Measurements from ENCODE around the gene SMIM28.
A peak's percentile ranks its signal among the peaks of the same experiment; 100 is the strongest.

The SMIM28 gene

DNA sequence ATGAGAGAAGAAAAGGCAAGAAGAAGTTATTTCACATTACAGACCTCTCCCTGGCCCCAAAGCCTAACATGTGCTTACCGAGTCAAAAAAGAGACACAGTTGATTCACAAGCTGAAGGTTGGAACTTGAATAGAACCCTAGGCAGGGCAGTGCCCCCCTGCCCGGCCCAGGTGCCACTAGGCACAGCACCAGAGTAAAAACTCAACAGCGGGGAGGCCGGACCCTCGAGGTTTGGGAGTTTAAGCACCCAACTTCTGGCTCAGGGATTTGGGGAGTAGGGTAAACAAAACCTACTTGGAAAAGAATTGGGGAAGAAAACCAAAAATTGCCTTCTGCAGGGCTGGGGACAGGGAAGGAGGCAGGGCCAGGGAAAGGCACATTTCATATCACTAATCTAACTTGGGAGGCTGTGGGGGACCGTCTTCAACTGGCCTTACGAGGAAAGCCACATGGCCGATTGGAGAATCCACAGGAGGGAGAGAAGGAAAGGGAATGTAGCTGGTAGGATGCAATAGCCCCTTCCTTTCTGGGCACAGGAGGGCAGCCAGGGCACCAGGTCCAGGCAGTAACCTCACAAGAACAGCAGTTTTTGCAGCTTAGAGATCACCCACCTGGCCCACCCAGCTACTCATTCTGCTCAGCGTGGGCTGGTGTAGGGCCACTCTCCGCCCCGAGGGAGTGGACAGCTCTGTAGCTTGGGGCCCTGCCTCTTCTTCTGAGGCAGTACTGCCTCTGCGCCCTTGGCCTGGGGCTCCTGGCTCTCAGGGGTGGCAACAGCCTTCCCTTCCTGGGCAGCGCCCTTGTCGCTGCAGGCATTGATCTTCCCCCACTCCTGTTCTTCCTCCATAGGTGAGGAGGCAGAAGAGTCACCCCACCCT lies 24.5 kb downstream of the SMIM28 start:
- Histone ChIP-seq H3F3A (ENCODE audit: insufficient read depth, low read length) (peaks cover 5% of the 10 kb centered on the region; the same call in 1 of the 2 replicates), H3K9me2 (replicated peaks; ENCODE audit: insufficient read depth, low read length) (no peaks in the 10 kb centered on the region), H3K36me3 (replicated peaks; ENCODE audit: insufficient read depth, low read length) (no peaks in the 10 kb centered on the region), H3K4me1 (ENCODE audit: low read length) (no peaks in the 10 kb centered on the region), H2AFZ (ENCODE audit: low read length) (no peak overlapping the region), H3K9ac (ENCODE audit: low read length) (no peak overlapping the region), H3K4me3 (ENCODE audit: low read length) (no peak overlapping the region), H3K27me3 (replicated peaks; ENCODE audit: insufficient read depth, low read length) (no peaks in the 10 kb centered on the region), H4K20me1 (ENCODE audit: insufficient read depth, low read length) (no peaks in the 10 kb centered on the region), H3K27ac (ENCODE audit: low read length) (no peak overlapping the region), H3K4me2 (ENCODE audit: low read depth, low read length) (no peak overlapping the region), H3K9me3 (replicated peaks; ENCODE audit: insufficient read depth, low read length) (no peaks in the 10 kb centered on the region), H3K79me2 (ENCODE audit: low read length) (no peaks in the 10 kb centered on the region)
- TF ChIP-seq EZH2 (optimal IDR thresholded peaks at IDR 0.05; ENCODE audit: low read depth, low read length), result no peak
- TF ChIP-seq EZH2phosphoT487 (IDR thresholded peaks at IDR 0.05; ENCODE audit: low read length), result no peak
- DNase-seq, result no peak

DNA sequence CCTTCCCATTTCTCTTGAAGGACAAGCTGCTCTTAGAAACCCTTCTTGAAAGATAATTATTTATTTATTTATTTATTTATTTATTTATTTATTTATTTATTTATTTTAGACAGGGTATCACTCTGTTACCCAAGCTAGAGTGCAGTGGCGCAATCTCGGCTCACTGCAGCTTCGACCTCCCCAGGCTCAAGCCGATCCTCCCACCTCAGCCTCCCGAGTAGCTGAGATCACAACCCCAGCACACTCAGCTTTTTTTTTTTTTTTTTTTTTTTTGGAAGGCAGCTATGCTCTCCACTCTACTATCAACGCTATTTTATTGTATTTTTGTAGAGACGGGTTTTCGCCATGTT lies 25.1 kb downstream of the SMIM28 start:
- Histone ChIP-seq H3K4me3 (ENCODE audit: low read length) (no peak overlapping the region), H3K4me1 (ENCODE audit: low read length) (no peaks in the 10 kb centered on the region), H3K27ac (ENCODE audit: low read length) (no peak overlapping the region), H3K27me3 (replicated peaks; ENCODE audit: insufficient read depth, low read length) (no peaks in the 10 kb centered on the region), H3F3A (ENCODE audit: insufficient read depth, low read length) (peaks cover 5% of the 10 kb centered on the region; the same call in 1 of the 2 replicates), H3K79me2 (ENCODE audit: low read length) (no peaks in the 10 kb centered on the region), H3K9ac (ENCODE audit: low read length) (no peak overlapping the region), H3K36me3 (replicated peaks; ENCODE audit: insufficient read depth, low read length) (no peaks in the 10 kb centered on the region), H3K4me2 (ENCODE audit: low read depth, low read length) (peak overlapping the region; percentile 97; the same call in 1 of the 2 replicates), H2AFZ (ENCODE audit: low read length) (no peak overlapping the region), H3K9me2 (replicated peaks; ENCODE audit: insufficient read depth, low read length) (no peaks in the 10 kb centered on the region), H3K9me3 (replicated peaks; ENCODE audit: insufficient read depth, low read length) (no peaks in the 10 kb centered on the region), H4K20me1 (ENCODE audit: insufficient read depth, low read length) (no peaks in the 10 kb centered on the region)
- no peak for DNase-seq
- TF ChIP-seq, protein P1, sequence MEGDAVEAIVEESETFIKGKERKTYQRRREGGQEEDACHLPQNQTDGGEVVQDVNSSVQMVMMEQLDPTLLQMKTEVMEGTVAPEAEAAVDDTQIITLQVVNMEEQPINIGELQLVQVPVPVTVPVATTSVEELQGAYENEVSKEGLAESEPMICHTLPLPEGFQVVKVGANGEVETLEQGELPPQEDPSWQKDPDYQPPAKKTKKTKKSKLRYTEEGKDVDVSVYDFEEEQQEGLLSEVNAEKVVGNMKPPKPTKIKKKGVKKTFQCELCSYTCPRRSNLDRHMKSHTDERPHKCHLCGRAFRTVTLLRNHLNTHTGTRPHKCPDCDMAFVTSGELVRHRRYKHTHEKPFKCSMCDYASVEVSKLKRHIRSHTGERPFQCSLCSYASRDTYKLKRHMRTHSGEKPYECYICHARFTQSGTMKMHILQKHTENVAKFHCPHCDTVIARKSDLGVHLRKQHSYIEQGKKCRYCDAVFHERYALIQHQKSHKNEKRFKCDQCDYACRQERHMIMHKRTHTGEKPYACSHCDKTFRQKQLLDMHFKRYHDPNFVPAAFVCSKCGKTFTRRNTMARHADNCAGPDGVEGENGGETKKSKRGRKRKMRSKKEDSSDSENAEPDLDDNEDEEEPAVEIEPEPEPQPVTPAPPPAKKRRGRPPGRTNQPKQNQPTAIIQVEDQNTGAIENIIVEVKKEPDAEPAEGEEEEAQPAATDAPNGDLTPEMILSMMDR (IDR thresholded peaks at IDR 0.05; ENCODE audit: low read length), result no peak
- no peak for TF ChIP-seq EZH2 (optimal IDR thresholded peaks at IDR 0.05; ENCODE audit: low read depth, low read length)
- TF ChIP-seq EZH2phosphoT487 (IDR thresholded peaks at IDR 0.05; ENCODE audit: low read length), result no peak

DNA sequence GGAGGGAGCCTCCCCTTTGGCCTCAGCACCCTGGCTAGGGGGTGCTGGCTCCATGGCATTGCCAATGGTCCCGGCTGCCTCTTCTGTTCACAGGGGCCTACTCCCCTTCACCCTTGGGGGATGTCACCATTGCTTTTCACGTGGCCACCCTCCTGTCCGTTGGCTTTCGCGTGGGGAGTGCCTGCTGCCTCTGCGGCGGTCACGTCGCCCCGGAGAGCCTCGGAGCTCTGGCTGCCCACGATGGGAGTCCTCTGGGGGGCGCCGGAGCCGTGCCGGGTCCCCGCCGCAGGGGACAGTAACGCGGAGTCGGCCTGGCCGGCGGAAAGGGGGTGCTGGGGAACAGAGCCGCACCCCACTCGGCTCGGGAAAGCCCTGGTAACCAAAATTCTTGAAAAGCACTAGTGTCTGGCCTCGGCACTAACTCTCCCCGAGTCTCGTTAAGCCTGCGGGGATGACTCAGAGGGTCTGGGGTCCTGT lies 25.7 kb downstream of the SMIM28 start:
- Histone ChIP-seq H3K27ac (ENCODE audit: low read length) (no peak overlapping the region), H2AFZ (ENCODE audit: low read length) (peak overlapping the region; percentile 98), H3K4me3 (ENCODE audit: low read length) (peak overlapping the region; percentile 84), H3K27me3 (replicated peaks; ENCODE audit: insufficient read depth, low read length) (no peaks in the 10 kb centered on the region), H3K9me3 (replicated peaks; ENCODE audit: insufficient read depth, low read length) (no peaks in the 10 kb centered on the region), H4K20me1 (ENCODE audit: insufficient read depth, low read length) (no peaks in the 10 kb centered on the region), H3F3A (ENCODE audit: insufficient read depth, low read length) (peaks cover 5% of the 10 kb centered on the region; the same call in 1 of the 2 replicates), H3K9me2 (replicated peaks; ENCODE audit: insufficient read depth, low read length) (no peaks in the 10 kb centered on the region), H3K4me1 (ENCODE audit: low read length) (no peaks in the 10 kb centered on the region), H3K9ac (ENCODE audit: low read length) (peak overlapping the region; percentile 65), H3K36me3 (replicated peaks; ENCODE audit: insufficient read depth, low read length) (no peaks in the 10 kb centered on the region), H3K4me2 (ENCODE audit: low read depth, low read length) (peak overlapping the region; percentile 97), H3K79me2 (ENCODE audit: low read length) (no peaks in the 10 kb centered on the region)
- TF ChIP-seq, protein P1 (IDR thresholded peaks at IDR 0.05; ENCODE audit: low read length), result no peak
- TF ChIP-seq EZH2 (optimal IDR thresholded peaks at IDR 0.05; ENCODE audit: low read depth, low read length) (no peak), EZH2phosphoT487 (IDR thresholded peaks at IDR 0.05; ENCODE audit: low read length) (no peak)
- no peak for DNase-seq

Measured in MM.1S (cell line).